ENCODE data around the gene TARS1.

The TARS1 gene

DNA sequence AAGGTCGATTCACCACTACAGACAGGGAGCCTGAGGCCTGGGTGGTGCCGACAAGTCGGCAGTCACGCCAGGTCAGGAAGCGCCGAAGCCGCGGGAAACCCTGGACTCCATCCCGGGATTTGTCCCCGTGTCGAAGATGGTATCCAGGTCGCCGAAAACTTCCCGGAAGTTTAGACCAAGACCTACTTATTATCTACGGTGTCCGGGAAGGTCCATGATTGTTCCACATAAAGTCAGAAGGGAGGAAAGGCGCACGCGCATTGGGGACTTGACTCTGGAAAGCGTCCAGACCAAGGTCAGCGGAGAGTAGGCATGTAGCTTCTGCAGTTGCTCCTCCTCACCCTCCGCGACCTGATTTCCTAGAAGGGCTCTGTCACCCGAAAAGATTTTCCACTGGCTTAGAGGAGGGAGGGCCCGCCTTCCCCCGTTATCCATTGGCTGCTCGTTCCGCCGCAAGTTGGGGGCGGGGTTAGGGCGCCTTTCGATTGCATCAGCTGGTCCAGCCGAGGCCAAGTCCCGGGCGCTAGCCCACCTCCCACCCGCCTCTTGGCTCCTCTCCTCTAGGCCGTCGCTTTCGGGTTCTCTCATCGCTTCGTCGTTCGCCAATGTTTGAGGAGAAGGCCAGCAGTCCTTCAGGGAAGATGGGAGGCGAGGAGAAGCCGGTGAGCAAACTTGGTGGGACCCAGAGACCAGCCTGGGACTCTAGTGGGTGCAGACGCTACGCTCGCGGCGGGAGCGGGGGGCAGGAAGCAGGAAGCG is at the start of gene TARS1:
TARS1 (plus strand) TSS at position 484 of the 759 bp plus-strand sequence; CDS start at position 606, 122 bp downstream.
- peaks cover 23% of the 10 kb centered on the region for H3K36me3 Mint-ChIP-seq (ENCODE audit: low read depth)
- no peak within 1 kb of the TSS for H3K4me3 Mint-ChIP-seq
- H3K9me3 Mint-ChIP-seq: no peaks in the 10 kb centered on the region
- H3K27ac Mint-ChIP-seq: no peak within 1 kb of the TSS
- peaks cover 40% of the 10 kb centered on the region for H3K4me1 Mint-ChIP-seq (ENCODE audit: low read depth)
- no peaks in the 10 kb centered on the region for H3K27me3 Mint-ChIP-seq

- no peaks in the 10 kb centered on the region for H3K36me3 Mint-ChIP-seq (ENCODE audit: low read depth)
- peaks cover 4% of the 10 kb centered on the region for H3K27me3 Mint-ChIP-seq
- peaks cover 4% of the 10 kb centered on the region for H3K9me3 Mint-ChIP-seq
- H3K27ac Mint-ChIP-seq: no peak overlapping the region
- H3K4me1 Mint-ChIP-seq (ENCODE audit: low read depth): no peaks in the 10 kb centered on the region
- no peak overlapping the region for H3K4me3 Mint-ChIP-seq
These were observed 42.3 kb upstream of the TARS1 start for GRCh38 chr5:33398501-33398900.

DNA sequence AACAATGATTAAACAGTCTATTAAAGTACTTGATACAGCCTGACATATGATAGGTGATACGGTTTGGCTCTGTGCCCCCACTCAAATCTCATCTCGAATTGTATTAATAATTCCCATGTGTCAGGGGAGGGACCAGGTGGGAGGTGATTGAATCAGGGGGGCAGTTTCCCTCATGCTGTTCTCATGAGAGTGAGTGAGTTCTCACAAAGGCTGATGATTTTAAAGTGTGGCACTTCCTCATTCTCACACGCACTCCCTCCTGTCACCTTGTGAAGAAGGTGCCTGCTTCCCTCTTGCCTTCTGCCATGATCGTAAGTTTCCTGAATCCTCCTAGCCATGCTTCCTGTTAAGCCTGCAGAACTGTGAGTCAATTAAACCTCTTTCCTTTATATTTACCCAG is 40.1 kb upstream of the TARS1 start:
- H3K4me1 Mint-ChIP-seq (ENCODE audit: low read depth): no peaks in the 10 kb centered on the region
- no peaks in the 10 kb centered on the region for H3K36me3 Mint-ChIP-seq (ENCODE audit: low read depth)
- peaks cover 4% of the 10 kb centered on the region for H3K27me3 Mint-ChIP-seq
- H3K27ac Mint-ChIP-seq: no peak overlapping the region
- no peaks in the 10 kb centered on the region for H3K9me3 Mint-ChIP-seq
- H3K4me3 Mint-ChIP-seq: no peak overlapping the region

DNA sequence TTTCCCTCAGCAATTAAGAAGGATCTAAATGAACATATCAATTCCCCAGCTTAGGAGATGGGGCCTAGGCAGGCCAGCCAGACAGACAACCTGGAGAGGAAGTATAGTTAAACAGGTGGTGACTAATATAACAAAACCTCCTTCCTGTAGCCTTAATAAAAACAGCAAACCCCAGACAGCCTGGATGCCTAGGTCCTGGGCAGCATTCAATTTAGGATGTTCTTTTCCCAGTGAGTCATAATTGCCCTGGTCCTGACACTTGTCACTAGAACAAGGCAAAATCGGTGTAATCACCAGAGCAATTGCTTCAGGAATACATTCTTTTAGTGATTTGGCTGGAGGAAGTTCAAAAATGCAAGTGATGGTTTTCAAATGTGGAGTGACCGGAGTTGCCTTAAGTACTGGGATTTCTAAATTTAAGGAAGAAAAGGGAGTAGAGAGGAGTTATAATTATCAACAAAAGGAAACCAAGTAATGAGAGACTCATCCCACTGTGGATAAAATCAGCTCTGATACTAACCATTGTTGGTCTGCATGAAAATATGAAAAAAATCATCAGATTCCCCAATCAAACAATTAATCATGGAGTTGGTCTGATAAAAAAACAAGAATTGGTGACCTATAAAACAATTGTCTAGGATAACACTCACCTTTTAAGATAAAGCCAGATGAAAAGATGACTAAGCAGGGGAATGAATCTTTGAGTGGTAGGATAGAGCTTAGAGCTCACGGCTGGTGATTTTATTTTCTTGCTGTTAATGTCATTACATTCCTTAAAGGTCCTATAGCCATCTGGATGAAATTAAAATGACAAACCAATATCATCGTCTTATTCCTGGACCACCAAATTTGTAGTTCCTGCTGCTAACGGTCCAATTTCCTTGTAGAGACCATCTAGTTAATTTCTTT is 39.0 kb upstream of the TARS1 start:
- no peaks in the 10 kb centered on the region for H3K9me3 Mint-ChIP-seq
- no peak overlapping the region for H3K27ac Mint-ChIP-seq
- H3K36me3 Mint-ChIP-seq (ENCODE audit: low read depth): no peaks in the 10 kb centered on the region
- H3K27me3 Mint-ChIP-seq: peaks cover 4% of the 10 kb centered on the region
- no peaks in the 10 kb centered on the region for H3K4me1 Mint-ChIP-seq (ENCODE audit: low read depth)
- H3K4me3 Mint-ChIP-seq: no peak overlapping the region

- no peaks in the 10 kb centered on the region for H3K4me1 Mint-ChIP-seq (ENCODE audit: low read depth)
- H3K4me3 Mint-ChIP-seq: no peak overlapping the region
- no peak overlapping the region for H3K27ac Mint-ChIP-seq
- H3K27me3 Mint-ChIP-seq: peaks cover 4% of the 10 kb centered on the region
- H3K36me3 Mint-ChIP-seq (ENCODE audit: low read depth): no peaks in the 10 kb centered on the region
- no peaks in the 10 kb centered on the region for H3K9me3 Mint-ChIP-seq
These were observed 37.6 kb upstream of the TARS1 start for GRCh38 chr5:33403187-33403586.

- Mint-ChIP-seq H3K27me3 (no peaks in the 10 kb centered on the region), H3K4me1 (ENCODE audit: low read depth) (no peaks in the 10 kb centered on the region), H3K36me3 (ENCODE audit: low read depth) (no peaks in the 10 kb centered on the region), H3K27ac (no peak overlapping the region), H3K9me3 (no peaks in the 10 kb centered on the region), H3K4me3 (no peak overlapping the region)
These were observed 31.9 kb upstream of the TARS1 start for GRCh38 chr5:33408816-33409215.

- H3K27me3 Mint-ChIP-seq: peaks cover under 1% of the 10 kb centered on the region
- H3K9me3 Mint-ChIP-seq: no peaks in the 10 kb centered on the region
- no peaks in the 10 kb centered on the region for H3K36me3 Mint-ChIP-seq (ENCODE audit: low read depth)
- H3K4me3 Mint-ChIP-seq: no peak overlapping the region
- H3K27ac Mint-ChIP-seq: no peak overlapping the region
- no peaks in the 10 kb centered on the region for H3K4me1 Mint-ChIP-seq (ENCODE audit: low read depth)
These were observed 31.2 kb upstream of the TARS1 start for GRCh38 chr5:33409435-33410170.

- H3K36me3 Mint-ChIP-seq (ENCODE audit: low read depth): no peaks in the 10 kb centered on the region
- no peaks in the 10 kb centered on the region for H3K4me1 Mint-ChIP-seq (ENCODE audit: low read depth)
- no peak overlapping the region for H3K4me3 Mint-ChIP-seq
- peaks cover 3% of the 10 kb centered on the region for H3K27me3 Mint-ChIP-seq
- no peaks in the 10 kb centered on the region for H3K9me3 Mint-ChIP-seq
- no peak overlapping the region for H3K27ac Mint-ChIP-seq
These were observed 30.5 kb upstream of the TARS1 start for GRCh38 chr5:33410221-33410620.

DNA sequence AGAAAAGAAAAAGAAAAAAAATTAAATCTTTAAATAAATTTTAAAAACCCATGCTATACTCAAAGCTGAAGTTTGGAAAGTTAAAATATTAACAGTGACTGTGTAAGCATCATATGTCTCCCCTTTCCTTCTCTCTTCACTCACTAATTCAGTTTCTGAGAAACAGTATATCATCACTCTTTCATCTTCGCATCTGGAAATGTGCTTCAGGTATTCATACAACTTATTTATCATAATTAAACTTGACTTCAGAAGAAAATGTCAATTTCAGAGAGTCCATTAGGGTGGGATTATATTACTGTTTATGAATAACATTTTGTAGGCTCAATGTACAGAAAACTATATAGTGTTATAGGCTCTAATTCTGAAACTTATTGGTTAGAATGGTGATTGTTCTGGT is 29.3 kb upstream of the TARS1 start:
- H3K27ac Mint-ChIP-seq: no peak overlapping the region
- H3K36me3 Mint-ChIP-seq (ENCODE audit: low read depth): no peaks in the 10 kb centered on the region
- no peaks in the 10 kb centered on the region for H3K4me1 Mint-ChIP-seq (ENCODE audit: low read depth)
- H3K4me3 Mint-ChIP-seq: no peak overlapping the region
- H3K9me3 Mint-ChIP-seq: no peaks in the 10 kb centered on the region
- peaks cover 3% of the 10 kb centered on the region for H3K27me3 Mint-ChIP-seq

DNA sequence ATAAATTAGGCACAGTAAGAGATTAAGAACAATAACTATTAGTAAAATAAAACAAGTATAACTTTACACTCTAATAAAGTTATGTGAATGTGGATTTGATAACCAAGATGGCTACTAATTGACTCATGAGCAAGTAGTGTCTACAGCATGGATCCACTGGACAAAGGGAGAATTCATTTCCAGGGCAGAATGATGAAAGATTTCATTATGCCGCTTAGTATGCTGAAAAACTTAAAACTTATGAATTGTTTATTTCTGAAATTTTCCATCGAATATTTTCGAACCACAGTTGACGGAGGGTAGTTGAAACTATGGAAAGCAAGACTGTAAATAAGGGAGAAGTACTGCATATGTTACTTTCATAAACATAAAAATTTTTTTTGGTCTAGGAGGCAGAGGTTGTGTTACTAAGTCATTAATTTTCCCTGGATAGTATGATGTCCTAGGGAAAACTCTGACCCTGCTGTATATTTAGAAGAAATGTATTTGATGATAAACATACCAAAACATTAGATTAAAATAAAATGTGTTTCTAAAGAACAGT is 24.9 kb upstream of the TARS1 start:
- Mint-ChIP-seq H3K27ac (no peak overlapping the region), H3K4me3 (no peak overlapping the region), H3K9me3 (no peaks in the 10 kb centered on the region), H3K27me3 (peaks cover 3% of the 10 kb centered on the region), H3K4me1 (ENCODE audit: low read depth) (no peaks in the 10 kb centered on the region), H3K36me3 (ENCODE audit: low read depth) (no peaks in the 10 kb centered on the region)

DNA sequence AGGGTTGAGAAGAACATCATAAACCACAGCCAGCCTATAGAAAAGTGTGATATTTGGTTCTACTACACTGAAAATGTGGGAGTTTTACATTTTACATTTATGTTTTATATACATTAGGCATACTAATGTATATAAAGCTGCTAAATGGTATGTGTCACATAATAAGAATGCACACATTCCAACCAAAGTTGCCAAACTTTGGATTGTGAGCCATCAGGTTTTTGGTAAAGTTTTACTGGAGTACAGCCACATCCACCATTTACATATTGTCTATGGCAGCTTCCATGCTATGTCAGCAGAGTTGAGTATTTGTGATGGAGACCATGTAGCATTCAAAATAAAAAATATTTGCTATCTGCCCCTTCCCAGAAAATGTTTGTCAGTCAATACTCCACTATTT is 23.1 kb upstream of the TARS1 start:
- H3K9me3 Mint-ChIP-seq: no peaks in the 10 kb centered on the region
- H3K27ac Mint-ChIP-seq: no peak overlapping the region
- no peaks in the 10 kb centered on the region for H3K4me1 Mint-ChIP-seq (ENCODE audit: low read depth)
- H3K4me3 Mint-ChIP-seq: no peak overlapping the region
- H3K36me3 Mint-ChIP-seq (ENCODE audit: low read depth): no peaks in the 10 kb centered on the region
- peaks cover 11% of the 10 kb centered on the region for H3K27me3 Mint-ChIP-seq

- Mint-ChIP-seq H3K4me1 (ENCODE audit: low read depth) (no peaks in the 10 kb centered on the region), H3K36me3 (ENCODE audit: low read depth) (no peaks in the 10 kb centered on the region), H3K9me3 (no peaks in the 10 kb centered on the region), H3K4me3 (no peak overlapping the region), H3K27me3 (peaks cover 8% of the 10 kb centered on the region), H3K27ac (no peak overlapping the region)
These were observed 19.8 kb upstream of the TARS1 start for GRCh38 chr5:33420946-33421345.

GRCh38 chr5:33422191-33422590 is 18.6 kb upstream of the TARS1 start:
- Mint-ChIP-seq H3K9me3 (no peaks in the 10 kb centered on the region), H3K4me3 (no peak overlapping the region), H3K27ac (no peak overlapping the region), H3K27me3 (peaks cover 14% of the 10 kb centered on the region), H3K4me1 (ENCODE audit: low read depth) (no peaks in the 10 kb centered on the region), H3K36me3 (ENCODE audit: low read depth) (no peaks in the 10 kb centered on the region)

DNA sequence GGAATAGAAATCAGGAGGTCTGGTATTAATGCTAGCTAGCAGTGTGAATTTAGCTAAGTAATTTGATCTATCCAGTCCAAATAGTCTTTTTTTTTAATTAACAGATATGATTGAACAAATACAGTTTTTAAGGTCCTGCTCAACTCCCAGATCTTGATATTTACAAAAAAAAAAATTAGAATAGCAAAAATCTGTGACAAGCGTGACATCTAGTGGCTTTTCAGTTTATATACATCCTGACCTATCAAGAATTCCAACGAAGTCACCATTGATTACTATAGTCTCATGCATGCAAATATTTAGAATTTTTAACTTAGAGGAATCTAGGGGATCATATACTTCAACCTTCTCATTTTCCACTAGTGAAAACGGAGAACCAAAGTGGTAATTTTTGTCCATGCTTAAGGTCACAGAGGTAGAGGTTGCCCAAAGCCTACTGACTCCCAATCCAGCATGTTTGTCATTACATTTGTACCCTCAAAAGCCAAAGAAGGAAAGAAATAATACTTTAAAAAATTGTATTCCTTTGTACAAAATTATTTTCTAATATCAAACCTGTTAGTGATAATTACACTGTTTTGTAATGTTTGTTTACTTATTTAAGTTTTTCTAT is 17.6 kb upstream of the TARS1 start:
- H3K4me1 Mint-ChIP-seq (ENCODE audit: low read depth): no peaks in the 10 kb centered on the region
- peaks cover 19% of the 10 kb centered on the region for H3K27me3 Mint-ChIP-seq
- no peak overlapping the region for H3K4me3 Mint-ChIP-seq
- H3K27ac Mint-ChIP-seq: no peak overlapping the region
- H3K9me3 Mint-ChIP-seq: no peaks in the 10 kb centered on the region
- no peaks in the 10 kb centered on the region for H3K36me3 Mint-ChIP-seq (ENCODE audit: low read depth)

All from stimulated activated naive CD8-positive, alpha-beta T cell treated with anti-CD3 and anti-CD28 coated beads, Interleukin-15, Interleukin-2, amounts not matched to agents 100 ng/mL and 50 ng/mL, for 24 hours (primary cell).